Type B pancreatic cell (in vitro differentiated cells): ENCODE measurements around the gene COX5B. TPM values are rescaled to one million over a fixed set of nuclear protein-coding genes. Genes with fewer than 3 reads are reported as not detected.

Experiments used
- DNase-seq: peaks from one replicate; pipeline ENCODE4 v3.0.0; 2021; ENCODE audit warnings: mixed read lengths; ENCODE audit not compliant: unreplicated experiment; ENCODE audit errors: extremely low spot score
- H3K27ac Mint-ChIP-seq: 2 replicates; pipeline ENCODE4 v1.8.0; 2021; ENCODE audit warnings: mild to moderate bottlenecking, mixed read lengths
- H3K27me3 Mint-ChIP-seq: 2 replicates; pipeline ENCODE4 v1.8.0; 2021; ENCODE audit warnings: mixed read lengths
- H3K36me3 Mint-ChIP-seq: 2 replicates; pipeline ENCODE4 v1.8.0; 2021; ENCODE audit warnings: mixed read lengths
- H3K4me1 Mint-ChIP-seq: one replicate; pipeline ENCODE4 v1.8.0; 2021; ENCODE audit warnings: mixed read lengths; ENCODE audit not compliant: unreplicated experiment
- H3K4me3 Mint-ChIP-seq: 2 replicates; pipeline ENCODE4 v1.8.0; 2021; ENCODE audit warnings: mild to moderate bottlenecking, mixed read lengths
- H3K9me3 Mint-ChIP-seq: 2 replicates; pipeline ENCODE4 v1.8.0; 2021; ENCODE audit warnings: mixed read lengths
- CTCF ChIP-seq: fragments of 200-600 bp; sonication (generic); conservative IDR thresholded peaks from 2 replicates; pipeline ENCODE4 v1.5.0; 2021; ENCODE audit warnings: antibody characterized with exemption, mild to moderate bottlenecking
- total RNA-seq: library from RNA; stranded (reverse); gene quantifications from 2 replicates; pipeline ENCODE4 v1.2.1, GENCODE V29; 2021; ENCODE audit warnings: low replicate concordance

Gene COX5B
- total RNA-seq, 1 donor from 2014 or later, result 244 TPM

- Mint-ChIP-seq H3K27ac (no peak overlapping the region), H3K4me3 (no peak overlapping the region), H3K4me1 (peaks cover 18% of the 10 kb centered on the region)
These were observed 15.0 kb downstream of the COX5B start for GRCh38 chr2:97660775-97661389.

GRCh38 chr2:97661927-97662326 is 16.1 kb downstream of the COX5B start:
- no peak for DNase-seq
- Mint-ChIP-seq H3K27ac (peak overlapping the region; percentile 43), H3K4me3 (peak overlapping the region; percentile 96), H3K4me1 (peaks cover 18% of the 10 kb centered on the region), H3K36me3 (peaks cover 4% of the 10 kb centered on the region), H3K27me3 (no peaks in the 10 kb centered on the region), H3K9me3 (no peaks in the 10 kb centered on the region)
- TF ChIP-seq CTCF, result no peak

More at GRCh38 chr2:97660775-97661389, 15.0 kb downstream of the COX5B start:
- Mint-ChIP-seq H3K9me3 (no peaks in the 10 kb centered on the region), H3K36me3 (peaks cover 4% of the 10 kb centered on the region), H3K27me3 (no peaks in the 10 kb centered on the region)
- no peak for DNase-seq
- no peak for TF ChIP-seq CTCF

DNA sequence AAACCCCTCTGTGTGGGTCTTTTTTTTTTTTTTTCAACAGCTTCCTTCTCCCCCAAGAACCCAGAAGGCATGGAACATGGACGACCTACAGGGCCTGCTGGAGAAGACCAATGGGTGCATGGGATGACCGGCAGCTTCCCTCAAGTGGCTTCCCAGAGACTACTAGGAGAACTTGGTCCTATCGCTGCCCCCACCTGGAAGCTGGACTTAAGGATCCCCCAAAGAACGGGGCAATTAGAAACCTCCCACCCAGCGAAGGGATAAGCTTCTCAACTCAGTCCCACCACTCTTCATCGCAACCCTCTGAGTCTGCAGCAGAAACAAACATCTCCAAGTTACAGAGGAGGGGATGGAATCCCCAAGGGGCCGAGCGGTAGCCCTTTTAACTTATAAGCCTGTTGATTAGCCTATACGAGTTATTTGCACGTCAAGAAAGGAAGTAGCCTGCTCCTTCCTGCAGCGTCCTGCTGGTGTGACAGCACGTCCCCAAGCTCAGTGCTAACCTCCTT is 16.6 kb downstream of the COX5B start:
- no peak for TF ChIP-seq CTCF
- peak overlapping the region; percentile 96 for H3K4me3 Mint-ChIP-seq
- H3K27me3 Mint-ChIP-seq, result no peaks in the 10 kb centered on the region
- peaks cover 4% of the 10 kb centered on the region for H3K36me3 Mint-ChIP-seq
- peak; percentile 61 for DNase-seq
- no peaks in the 10 kb centered on the region for H3K9me3 Mint-ChIP-seq
- peak overlapping the region; percentile 97 for H3K27ac Mint-ChIP-seq
- H3K4me1 Mint-ChIP-seq, result peaks cover 18% of the 10 kb centered on the region

DNA sequence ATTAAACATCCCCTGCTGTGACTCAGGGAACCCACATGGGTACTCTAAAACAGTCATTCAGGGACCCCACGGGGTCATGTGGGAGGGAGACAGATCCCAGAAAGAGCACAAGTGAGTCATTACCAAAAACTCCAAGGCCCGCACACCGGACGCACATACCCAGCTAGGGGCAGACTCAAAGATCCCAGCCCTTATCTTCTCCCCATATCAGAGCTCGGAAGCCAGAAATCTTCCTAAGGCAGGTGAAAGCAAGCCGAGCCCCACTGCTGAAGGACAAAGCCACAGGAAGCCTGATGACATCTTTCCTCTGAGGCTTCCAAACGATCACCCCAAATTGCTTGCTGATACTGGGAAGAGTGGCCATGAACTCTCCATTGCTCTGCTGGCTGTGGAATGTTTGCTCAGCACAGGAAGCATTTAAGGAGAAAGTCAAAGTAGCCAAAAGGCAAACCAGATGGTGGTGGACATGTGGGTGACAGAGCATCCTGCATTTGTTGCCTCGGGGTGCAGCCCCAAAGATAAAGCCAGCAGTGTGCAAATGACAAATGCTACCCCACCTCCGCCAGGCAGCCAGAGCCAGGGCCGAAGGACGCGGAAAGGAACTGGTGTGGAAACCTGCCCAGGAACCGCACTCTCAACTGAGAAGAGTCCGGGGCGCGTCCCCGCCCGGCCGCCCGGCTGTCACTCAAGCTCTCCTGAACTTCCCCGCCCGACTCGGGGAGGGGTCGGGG is 17.2 kb downstream of the COX5B start:
- no peaks in the 10 kb centered on the region for H3K9me3 Mint-ChIP-seq
- H3K27ac Mint-ChIP-seq, result peak overlapping the region; percentile 97
- peak; percentile 76 for DNase-seq
- peak overlapping the region; percentile 96 for H3K4me3 Mint-ChIP-seq
- H3K36me3 Mint-ChIP-seq, result peaks cover 4% of the 10 kb centered on the region
- H3K4me1 Mint-ChIP-seq, result peaks cover 18% of the 10 kb centered on the region
- H3K27me3 Mint-ChIP-seq, result no peaks in the 10 kb centered on the region
- no peak for TF ChIP-seq CTCF

GRCh38 chr2:97663626-97663961 is 17.7 kb downstream of the COX5B start:
- no peaks in the 10 kb centered on the region for H3K9me3 Mint-ChIP-seq
- no peak for TF ChIP-seq CTCF
- DNase-seq, result no peak
- H3K4me3 Mint-ChIP-seq, result peak overlapping the region; percentile 96
- peaks cover 18% of the 10 kb centered on the region for H3K4me1 Mint-ChIP-seq
- H3K27ac Mint-ChIP-seq, result peak overlapping the region; percentile 97
- no peaks in the 10 kb centered on the region for H3K27me3 Mint-ChIP-seq
- no peaks in the 10 kb centered on the region for H3K36me3 Mint-ChIP-seq
